ENCODE measurements around the gene PDE8B.

DNA sequence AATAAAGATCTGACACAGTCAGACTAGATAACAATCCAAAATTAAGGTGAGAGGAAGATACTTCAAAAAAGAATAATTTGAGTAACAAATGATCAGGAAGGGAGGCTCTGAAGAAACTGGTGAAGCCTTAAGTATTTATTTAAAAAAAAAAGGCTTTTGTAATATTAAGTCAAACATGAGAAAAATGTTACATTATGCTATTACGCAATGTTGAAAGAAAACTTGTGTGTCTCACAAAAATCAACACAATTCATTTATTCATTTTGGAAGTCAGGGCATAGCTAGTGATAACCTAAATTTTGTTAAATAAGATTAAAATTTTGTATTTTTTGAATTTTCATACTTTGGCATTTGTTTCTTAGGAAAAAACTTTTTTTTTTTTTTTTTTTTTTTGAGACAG is 253.4 kb downstream of the PDE8B start:
- TF ChIP-seq POLR2A (IDR thresholded peaks at IDR 0.05) = no peak
- TF ChIP-seq, protein P1, sequence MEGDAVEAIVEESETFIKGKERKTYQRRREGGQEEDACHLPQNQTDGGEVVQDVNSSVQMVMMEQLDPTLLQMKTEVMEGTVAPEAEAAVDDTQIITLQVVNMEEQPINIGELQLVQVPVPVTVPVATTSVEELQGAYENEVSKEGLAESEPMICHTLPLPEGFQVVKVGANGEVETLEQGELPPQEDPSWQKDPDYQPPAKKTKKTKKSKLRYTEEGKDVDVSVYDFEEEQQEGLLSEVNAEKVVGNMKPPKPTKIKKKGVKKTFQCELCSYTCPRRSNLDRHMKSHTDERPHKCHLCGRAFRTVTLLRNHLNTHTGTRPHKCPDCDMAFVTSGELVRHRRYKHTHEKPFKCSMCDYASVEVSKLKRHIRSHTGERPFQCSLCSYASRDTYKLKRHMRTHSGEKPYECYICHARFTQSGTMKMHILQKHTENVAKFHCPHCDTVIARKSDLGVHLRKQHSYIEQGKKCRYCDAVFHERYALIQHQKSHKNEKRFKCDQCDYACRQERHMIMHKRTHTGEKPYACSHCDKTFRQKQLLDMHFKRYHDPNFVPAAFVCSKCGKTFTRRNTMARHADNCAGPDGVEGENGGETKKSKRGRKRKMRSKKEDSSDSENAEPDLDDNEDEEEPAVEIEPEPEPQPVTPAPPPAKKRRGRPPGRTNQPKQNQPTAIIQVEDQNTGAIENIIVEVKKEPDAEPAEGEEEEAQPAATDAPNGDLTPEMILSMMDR (IDR thresholded peaks at IDR 0.05) = no peak
- TF ChIP-seq POLR2AphosphoS5 (IDR thresholded peaks at IDR 0.05) = no peak
- no peak for TF ChIP-seq EP300 (IDR thresholded peaks at IDR 0.05)

Measured in sigmoid colon (tissue), 4 donors.